Activated T-cell treated with anti-CD3 and anti-CD28 coated beads for 4 hours (primary cell): ENCODE measurements around the gene TMCO2.

Source experiments
- DNase-seq: peaks from one replicate; pipeline ENCODE4 v3.0.0-alpha.2; 2020

The TMCO2 gene

DNA sequence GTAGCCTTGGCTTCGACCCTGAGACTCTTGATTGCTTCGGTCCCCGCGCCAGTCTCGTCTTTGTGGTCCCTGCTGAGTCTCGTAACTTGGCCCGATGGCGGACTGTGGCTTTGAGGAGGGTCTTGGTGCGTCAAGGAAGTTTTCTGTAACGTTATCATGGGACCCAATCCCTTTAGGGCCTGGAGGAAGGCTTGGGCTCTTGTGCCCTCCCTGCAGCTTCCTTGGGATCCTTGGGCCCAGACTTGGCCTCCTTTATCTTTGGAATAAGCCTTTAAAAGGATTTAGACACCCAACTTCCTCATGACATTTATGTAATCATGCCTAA is 10.7 kb downstream of the TMCO2 start:
- DNase-seq = no peak

GRCh38 chr1:40264354-40264781 is 16.6 kb downstream of the TMCO2 start:
- no peak for DNase-seq

- no peak for DNase-seq
Measured at GRCh38 chr1:40265298-40265697, 17.6 kb downstream of the TMCO2 start.

DNA sequence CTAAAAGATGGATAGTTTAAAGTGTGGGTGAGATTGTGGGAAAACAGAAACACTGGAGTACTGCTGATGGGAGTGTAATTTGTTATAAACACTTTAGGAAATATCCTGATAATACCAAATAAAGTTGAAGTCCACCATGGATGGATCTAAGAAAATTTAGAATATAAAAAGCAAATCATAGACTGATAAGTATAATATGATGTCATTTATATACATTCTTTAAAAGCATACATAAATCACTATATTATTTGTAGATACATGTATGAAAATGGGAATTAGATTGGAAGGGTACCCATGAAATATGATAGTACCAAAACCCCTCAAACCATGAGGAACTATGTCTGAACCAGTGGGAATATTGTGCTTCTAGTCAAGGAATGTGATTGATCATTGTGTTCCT is 18.2 kb downstream of the TMCO2 start:
- no peak for DNase-seq

DNA sequence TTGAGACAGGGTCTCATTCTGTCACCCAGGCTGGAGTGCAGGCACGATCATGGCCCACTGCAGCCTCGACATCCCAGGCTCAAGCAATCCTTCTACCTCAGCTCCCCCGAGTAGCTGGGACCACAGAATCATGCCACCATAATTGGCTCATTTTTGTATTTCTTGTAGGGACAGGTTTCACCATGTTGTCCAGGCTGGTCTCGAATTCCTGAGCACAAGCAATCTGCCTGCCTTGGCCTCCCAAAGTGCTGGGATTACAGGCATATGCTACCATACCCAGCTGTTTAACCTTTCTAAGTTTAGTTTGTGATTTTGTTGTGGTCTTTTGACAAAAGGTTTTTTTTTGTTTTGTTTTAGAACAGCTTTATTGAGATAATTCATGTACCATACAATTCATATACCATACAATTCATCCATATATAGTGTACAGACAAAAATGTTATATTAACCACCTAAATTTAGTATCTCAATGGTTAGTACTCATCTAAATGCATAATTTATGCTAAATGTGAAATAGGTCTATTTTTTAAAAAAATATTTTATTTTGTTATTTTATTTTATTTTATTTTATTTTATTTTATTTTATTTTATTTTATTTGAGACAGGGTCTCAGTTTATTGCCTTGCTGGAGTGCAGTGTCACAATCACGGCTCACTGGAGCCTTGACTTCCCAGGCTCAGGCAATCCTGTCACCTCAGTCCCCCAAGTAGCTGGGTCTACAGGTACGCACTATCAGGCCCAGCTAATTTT is 19.2 kb downstream of the TMCO2 start:
- DNase-seq = no peak

DNA sequence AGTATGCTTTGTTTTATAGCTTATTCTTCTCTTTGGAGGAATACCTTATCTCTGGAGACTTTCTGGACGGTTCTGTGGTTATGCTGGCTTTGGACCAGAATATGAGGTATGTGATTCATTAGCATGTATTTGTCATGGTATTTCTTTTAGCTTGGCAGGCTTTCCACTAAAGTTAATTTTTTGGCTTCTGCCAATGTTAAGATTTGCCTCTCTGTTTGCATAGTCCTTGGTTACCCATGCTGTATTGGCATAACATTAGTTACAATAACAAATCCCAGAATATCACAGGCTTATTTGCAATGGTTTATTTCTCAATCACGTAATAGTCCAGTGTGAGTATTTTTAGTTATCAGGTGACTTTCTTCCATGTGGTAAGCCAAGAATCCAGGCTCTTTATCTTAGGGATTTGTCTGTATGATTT is 20.0 kb downstream of the TMCO2 start:
- no peak for DNase-seq

GRCh38 chr1:40268211-40268610 is 20.5 kb downstream of the TMCO2 start:
- DNase-seq = no peak

- DNase-seq = no peak
Measured at GRCh38 chr1:40270152-40270834, 22.6 kb downstream of the TMCO2 start.

DNA sequence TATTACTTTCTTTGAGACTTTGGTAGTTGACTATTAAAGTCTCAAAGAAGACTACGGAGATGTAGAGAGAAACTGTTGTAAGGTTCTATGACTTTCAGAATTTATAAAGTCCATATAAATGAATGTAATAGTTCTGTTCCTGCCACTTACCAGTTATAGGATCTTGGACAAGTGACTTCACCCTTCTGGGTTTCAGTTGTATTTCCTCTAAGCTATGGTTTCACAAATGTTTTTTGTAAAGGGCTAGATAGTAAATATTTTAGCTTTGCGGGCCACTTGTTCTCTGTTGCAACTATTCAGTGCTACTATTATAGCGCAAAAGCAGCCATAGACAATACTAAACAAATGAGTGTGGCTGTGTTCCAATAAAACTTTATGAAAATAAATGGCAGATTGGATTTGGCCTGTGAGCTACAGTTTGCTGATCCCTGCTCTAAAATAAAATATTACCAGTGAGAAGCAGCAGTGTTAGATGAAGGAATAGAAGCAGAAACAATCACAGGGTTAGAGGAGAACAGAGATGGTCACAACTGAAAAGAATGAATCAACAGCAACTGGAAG is 25.0 kb downstream of the TMCO2 start:
- DNase-seq = no peak

- DNase-seq = no peak
Measured at GRCh38 chr1:40273547-40274166, 25.9 kb downstream of the TMCO2 start.

DNA sequence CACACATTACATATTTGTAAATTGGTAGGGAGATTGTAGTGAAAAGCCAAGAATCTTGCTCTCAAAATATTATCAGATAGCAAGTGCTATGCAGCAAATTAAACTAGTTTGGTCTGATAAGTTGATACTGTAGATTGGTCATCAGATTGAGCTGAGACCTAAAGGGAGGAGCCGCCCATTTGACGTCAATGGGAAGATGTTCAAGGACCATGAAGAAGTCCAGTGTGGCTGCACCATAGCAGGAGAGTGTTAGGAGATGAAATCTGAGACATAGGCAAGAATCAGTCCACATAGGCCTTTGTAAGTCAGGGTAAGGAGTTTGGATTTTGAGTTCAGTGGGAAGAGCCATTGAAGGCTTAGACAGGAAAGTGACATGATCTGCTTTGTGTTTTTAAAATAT is 26.6 kb downstream of the TMCO2 start:
- no peak for DNase-seq

DNA sequence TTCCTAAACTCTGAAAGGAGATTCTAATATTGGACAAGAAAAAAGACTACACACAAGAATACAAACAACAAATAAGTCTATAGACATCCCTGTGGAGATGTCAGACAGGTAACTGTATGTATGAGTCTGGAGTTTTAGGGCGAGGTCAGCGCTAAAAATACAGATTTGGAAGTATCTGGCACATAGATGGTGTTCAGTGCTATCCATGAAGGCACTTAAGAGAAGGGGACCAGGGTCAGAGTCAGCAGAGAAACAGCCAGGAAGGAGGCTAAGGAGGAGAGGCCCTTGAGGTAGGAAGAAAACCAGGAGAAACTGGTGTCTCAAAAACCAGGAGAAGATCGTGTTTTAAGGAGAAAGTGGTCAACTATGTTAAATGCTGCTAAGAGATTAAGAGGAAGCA is 28.4 kb downstream of the TMCO2 start:
- no peak for DNase-seq

DNA sequence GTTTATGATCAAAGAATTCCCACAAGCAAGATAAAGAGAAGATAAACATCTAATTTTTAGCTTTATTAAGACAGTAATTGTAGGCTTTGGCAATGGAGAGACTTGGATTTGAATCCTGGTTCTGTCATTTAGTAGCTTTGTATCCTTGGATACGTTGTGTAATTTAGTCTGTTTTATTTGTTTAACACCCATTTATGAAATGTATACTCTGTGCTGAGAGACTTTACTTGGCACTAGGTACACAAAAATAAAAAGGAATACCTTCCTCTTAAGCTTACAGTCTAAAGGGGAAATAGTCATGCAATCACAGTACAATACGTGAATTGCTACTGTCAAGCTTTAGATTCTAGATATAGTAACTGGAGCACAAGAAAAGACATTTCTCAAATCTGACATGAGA is 34.1 kb downstream of the TMCO2 start:
- no peak for DNase-seq

DNA sequence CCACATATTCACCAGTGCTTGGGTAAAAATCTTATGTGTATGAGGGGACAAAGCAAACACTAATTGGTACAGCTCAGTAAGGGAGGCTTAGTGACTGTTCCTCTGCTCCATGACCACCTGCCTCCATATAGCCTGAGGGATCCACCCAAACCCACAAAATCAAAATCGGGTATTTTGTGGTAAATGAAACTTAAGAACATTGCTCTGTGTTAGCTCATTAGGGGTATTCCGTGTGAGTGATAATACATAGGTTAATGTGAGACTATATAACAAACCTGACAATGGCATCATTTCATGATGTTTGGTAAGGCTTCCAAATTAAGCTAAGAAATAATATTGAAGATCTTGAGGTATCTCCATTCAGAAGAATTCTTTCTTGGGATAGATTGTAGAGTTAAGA is 43.6 kb downstream of the TMCO2 start:
- no peak for DNase-seq

DNA sequence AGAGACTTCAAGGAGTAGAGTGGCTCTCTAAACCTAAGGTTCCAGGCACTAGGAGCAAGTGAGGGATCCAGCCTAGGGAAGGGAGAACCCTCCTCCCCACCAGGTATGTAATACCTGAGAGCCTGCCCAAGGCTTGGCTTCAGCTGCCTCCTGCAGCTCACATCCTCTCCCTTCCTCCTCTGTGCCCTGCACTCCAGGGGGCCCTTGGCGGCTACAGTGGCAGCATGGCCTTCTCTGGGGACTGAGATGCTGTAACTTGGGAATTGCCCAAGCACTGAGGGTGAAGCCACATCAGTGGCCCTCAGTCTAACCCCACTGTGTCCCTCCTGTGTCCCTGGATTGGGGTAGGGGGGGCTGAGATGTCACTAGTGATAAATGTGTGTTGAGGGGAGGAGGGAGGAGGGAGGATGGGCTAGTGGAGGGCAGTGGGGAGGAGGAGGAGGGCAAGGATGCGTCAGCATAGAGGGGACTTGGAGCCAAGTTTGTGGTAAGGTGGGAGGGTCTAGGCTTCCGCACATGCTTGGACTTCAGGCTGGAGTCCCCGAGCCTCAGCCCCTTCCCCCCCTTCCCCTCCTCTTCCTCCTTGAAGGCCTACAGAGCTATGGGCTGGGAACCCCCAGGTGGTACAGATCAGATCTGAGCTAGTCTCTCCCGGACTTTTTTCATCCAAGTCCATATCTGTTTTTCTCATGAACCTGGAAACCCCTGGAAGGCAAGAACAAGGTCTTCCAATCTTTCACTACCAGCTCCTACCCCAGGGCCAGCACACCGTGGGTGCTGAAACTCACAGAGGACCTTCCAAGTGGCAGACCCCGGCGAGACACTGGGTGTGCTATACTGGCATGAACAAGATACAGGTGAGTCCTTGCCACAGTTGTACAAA is 51.9 kb downstream of the TMCO2 start:
- no peak for DNase-seq

GRCh38 chr1:40300249-40300567 is 52.5 kb downstream of the TMCO2 start:
- no peak for DNase-seq

GRCh38 chr1:40300651-40301050 is 52.9 kb downstream of the TMCO2 start:
- no peak for DNase-seq

GRCh38 chr1:40301066-40301465 is 53.3 kb downstream of the TMCO2 start:
- DNase-seq = no peak
